GM18502 (cell line): Measurements from ENCODE around the gene ERBIN.

Experiments
- ATAC-seq: cut with Tn5 transposase; IDR thresholded peaks from one replicate; pipeline ENCODE4 v1.9.1; 2021; ENCODE audit warnings: mild to moderate bottlenecking; ENCODE audit not compliant: unreplicated experiment, poor library complexity

ERBIN gene

DNA sequence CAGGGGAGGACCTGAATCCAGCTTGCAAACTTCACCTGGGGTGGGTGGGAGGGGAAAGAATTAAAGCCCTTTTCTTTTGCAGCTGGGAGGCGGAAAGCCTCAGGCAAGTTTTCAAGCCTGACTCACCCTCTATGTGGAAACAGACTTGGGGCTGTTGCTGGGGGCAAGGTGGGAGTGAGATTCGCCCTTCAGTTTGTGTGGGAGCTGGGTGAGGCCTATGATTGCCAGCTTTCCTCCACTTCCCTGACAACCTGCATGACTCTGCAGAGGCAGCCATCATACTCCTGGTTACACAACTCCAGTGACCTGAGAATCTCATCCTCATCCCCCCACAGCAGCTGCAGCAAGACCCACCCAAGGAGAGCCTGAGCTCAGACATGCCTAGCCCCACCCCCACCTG, 174.5 kb downstream of the ERBIN start:
- ATAC-seq, result no peak

- ATAC-seq, result no peak
Observed at GRCh38 chr5:66113160-66113559, 186.8 kb downstream of the ERBIN start.

DNA sequence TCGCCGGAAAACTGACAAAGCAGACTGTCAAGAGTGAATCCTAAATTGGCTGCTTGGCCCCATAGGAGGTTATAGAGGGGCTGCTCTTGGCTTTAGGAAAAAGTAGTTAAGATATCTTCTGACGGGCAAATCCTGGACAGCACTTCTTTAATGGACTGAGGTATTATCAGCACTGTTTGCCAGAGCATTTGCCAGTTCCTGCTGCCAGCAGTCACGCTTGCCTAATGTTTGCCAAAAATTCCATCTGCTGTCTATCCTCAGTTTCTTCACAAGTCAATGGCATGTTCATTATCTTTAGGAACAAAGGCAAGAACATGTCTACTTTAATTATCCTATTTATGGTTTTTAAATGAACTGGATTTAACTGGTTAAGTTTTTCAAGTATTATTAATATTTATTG, 191.9 kb downstream of the ERBIN start:
- ATAC-seq, result no peak

DNA sequence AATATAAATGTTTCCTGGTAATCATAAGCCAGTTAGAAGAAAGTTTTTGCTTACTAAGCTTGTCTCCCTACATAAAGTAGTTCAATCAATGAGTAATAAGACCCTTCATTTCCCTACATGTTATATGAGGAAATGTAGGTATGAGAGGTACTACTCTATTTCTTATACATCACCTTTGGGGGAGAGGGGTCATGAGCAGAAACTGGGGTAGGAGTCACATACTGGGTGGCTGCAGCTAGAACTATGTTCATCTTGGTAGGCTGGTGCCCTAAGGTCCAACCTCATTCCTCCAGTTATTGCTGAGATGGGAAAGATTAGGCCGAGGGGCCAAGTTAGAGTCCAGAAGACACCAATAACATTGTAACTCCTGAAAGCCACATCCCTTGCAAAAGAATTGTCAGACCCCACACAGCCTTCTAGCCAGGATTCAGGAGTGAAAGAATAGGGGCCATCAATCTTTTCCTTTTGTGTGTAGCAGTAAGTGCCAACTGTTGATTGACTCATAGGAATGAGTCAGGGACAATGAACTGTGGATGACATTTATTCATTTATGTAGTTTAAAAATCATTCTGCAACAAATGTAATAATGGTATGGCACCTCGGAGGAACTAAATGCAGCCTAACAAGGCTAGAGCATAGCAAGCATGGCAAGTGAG, 196.1 kb downstream of the ERBIN start:
- no peak for ATAC-seq

DNA sequence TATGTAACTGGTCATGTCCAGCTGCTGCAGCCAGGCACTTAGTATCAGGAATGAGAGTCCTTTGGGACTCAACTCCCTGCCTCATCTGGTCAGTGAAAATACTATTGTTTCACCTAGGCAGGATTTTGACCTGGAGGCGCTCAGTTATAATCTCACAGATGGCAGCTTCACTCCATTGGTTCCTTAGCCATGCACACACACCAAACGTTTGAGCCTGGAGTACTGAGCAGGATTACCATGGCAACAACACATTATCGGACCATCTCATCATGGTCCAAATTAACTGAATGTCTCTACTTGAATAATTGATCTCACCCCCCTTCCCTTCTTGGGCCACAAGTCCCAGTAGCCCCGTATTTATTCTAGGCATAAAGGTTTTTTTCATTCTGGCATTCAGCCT, 202.8 kb downstream of the ERBIN start:
- ATAC-seq, result no peak

DNA sequence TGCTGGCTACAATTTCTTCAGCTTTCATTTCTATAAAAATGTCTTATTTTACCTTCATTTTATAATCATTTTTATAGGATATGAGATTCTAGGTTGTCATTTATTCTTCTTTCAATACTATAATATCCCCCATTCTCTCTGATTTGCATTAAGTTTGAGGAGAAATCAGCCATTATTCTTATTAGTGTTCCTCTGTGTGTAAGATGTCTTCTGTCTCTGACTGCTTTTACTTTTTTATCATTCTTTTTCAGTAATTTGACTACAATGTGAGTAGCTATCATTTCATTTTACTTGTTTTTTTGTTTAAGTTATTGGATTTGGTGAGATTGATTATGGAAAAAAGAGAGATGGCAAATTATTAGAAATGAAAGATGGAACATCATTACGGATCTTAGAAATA, 204.1 kb downstream of the ERBIN start:
- ATAC-seq, result no peak
